ENCODE data around the gene COL5A1. TPM values are rescaled to one million over a fixed set of nuclear protein-coding genes. Genes with fewer than 3 reads are reported as not detected.
A peak's percentile ranks its signal among the peaks of the same experiment; 100 is the strongest.

Gene COL5A1
- total RNA-seq, 1 experiment from 2014 or later = 9.5 TPM

DNA sequence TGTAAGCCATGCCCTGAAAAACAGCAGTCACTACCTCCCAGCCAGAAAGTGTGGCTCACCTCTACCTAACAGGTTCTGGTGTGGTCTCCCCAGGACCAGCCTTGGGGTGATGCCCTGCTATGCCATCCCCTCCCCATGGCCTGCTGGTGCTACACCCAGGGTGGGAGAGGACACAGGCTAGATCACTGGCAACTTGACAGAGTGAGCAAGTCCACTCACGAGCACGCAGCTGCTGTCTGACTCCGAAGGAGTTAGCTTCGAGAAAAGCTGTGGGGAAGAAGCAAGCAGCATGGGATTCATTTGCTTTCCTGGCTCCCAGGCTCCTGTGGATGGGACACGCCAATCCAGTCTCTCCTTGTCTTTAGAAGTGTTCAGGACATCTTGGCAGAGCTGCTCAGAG lies 102.2 kb downstream of the COL5A1 start:
- H4K5ac ChIP-seq (ENCODE audit: insufficient read length, low read depth, low read length) = no peak overlapping the region
- H3K27ac Mint-ChIP-seq = peak overlapping the region in 1 of 3 experiments; percentile 49; a peak in 1 of 7 replicates
- peaks cover 11% of the 10 kb centered on the region for H3K9me3 ChIP-seq (ENCODE audit: control insufficient read depth, low read depth, low read length)
- no peak for DNase-seq
- no peaks in the 10 kb centered on the region for H3K27me3 ChIP-seq (ENCODE audit: insufficient read depth, low read length)
- H2BK5ac ChIP-seq (ENCODE audit: insufficient read length, low read length) = no peak overlapping the region
- H3K23ac ChIP-seq (ENCODE audit: insufficient read length, low read depth, low read length) = no peak overlapping the region
- no peak overlapping the region for H3K14ac ChIP-seq (ENCODE audit: insufficient read depth, low read length)
- peaks cover 5 to 6% of the 10 kb centered on the region in 2 experiments for H3K4me1 Mint-ChIP-seq
- no peak overlapping the region for H2AK5ac ChIP-seq (ENCODE audit: insufficient read length, low read length)
- no peak overlapping the region for H2BK120ac ChIP-seq (ENCODE audit: low read depth, low read length, poor library complexity, severe bottlenecking)
- no peak overlapping the region for H2BK15ac ChIP-seq (ENCODE audit: low read depth, low read length)
- H4K91ac ChIP-seq (ENCODE audit: insufficient read length, low read depth, low read length) = no peak overlapping the region
- no CpG with 5 or more reads among the region's 5 CpGs for WGBS (ENCODE audit: extremely low coverage, insufficient read length, low lambda C conversion rate)
- H3K79me1 ChIP-seq (ENCODE audit: insufficient read depth, low read depth, low read length, poor library complexity, severe bottlenecking) = no peaks in the 10 kb centered on the region
- H3K9ac ChIP-seq (ENCODE audit: extremely low read depth, insufficient read length, low read length) = no peak overlapping the region
- TF ChIP-seq, protein P1, sequence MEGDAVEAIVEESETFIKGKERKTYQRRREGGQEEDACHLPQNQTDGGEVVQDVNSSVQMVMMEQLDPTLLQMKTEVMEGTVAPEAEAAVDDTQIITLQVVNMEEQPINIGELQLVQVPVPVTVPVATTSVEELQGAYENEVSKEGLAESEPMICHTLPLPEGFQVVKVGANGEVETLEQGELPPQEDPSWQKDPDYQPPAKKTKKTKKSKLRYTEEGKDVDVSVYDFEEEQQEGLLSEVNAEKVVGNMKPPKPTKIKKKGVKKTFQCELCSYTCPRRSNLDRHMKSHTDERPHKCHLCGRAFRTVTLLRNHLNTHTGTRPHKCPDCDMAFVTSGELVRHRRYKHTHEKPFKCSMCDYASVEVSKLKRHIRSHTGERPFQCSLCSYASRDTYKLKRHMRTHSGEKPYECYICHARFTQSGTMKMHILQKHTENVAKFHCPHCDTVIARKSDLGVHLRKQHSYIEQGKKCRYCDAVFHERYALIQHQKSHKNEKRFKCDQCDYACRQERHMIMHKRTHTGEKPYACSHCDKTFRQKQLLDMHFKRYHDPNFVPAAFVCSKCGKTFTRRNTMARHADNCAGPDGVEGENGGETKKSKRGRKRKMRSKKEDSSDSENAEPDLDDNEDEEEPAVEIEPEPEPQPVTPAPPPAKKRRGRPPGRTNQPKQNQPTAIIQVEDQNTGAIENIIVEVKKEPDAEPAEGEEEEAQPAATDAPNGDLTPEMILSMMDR (conservative IDR thresholded peaks at IDR 0.05) = no peak
- no peak overlapping the region for H3K27ac ChIP-seq (ENCODE audit: insufficient read length, low read depth, low read length)
- H3K4me1 ChIP-seq (ENCODE audit: insufficient read depth, low read length) = no peaks in the 10 kb centered on the region
- no peak overlapping the region for H2AFZ ChIP-seq (ENCODE audit: low read length)
- H3K4me3 Mint-ChIP-seq = no peak overlapping the region
- H2BK12ac ChIP-seq (ENCODE audit: insufficient read length, low read depth, low read length) = no peak overlapping the region
- H2BK20ac ChIP-seq (ENCODE audit: low read depth, low read length, poor library complexity, severe bottlenecking) = no peak overlapping the region
- H3K4ac ChIP-seq (ENCODE audit: low read depth, low read length) = no peak overlapping the region
- H4K8ac ChIP-seq (replicated peaks; ENCODE audit: insufficient read length, low read depth, low read length) = no peak overlapping the region
- H3T11ph ChIP-seq (ENCODE audit: low read length) = no peak overlapping the region
- H3K79me2 ChIP-seq (ENCODE audit: insufficient read depth, low read length) = no peaks in the 10 kb centered on the region
- H3K36me3 Mint-ChIP-seq (ENCODE audit: insufficient read depth in 1 of 3, low read depth in 3 of 3) = peaks cover 14 to 24% (median 14%) of the 10 kb centered on the region in 3 experiments
- H3K27me3 Mint-ChIP-seq (ENCODE audit: low read depth) = peaks cover 2% of the 10 kb centered on the region; the same call in 1 of the 2 replicates
- H3K23me2 ChIP-seq (ENCODE audit: insufficient read length, low read depth, low read length, poor library complexity, severe bottlenecking) = no peaks in the 10 kb centered on the region
- no peaks in the 10 kb centered on the region for H4K20me1 ChIP-seq (ENCODE audit: control insufficient read depth, insufficient read depth, insufficient read length)
- H3K56ac ChIP-seq (ENCODE audit: insufficient read length, low read depth, low read length) = no peak overlapping the region
- H3K9me3 Mint-ChIP-seq = peaks cover 16 to 21% of the 10 kb centered on the region in 2 experiments
- no peak overlapping the region for H3K4me2 ChIP-seq (ENCODE audit: insufficient read depth, insufficient read length, low read length)
- no peak overlapping the region for H3K18ac ChIP-seq (ENCODE audit: insufficient read length, low read depth, low read length)
